ENCODE results near the gene MTG2. TPM values are rescaled to one million over a fixed set of nuclear protein-coding genes. Genes with fewer than 3 reads are reported as not detected.

Gene MTG2
- total and polyA plus RNA-seq, 10 of the 15 experiments (the other 5 are each of a cell fraction or from before 2014, with no cell fraction given) = 6.2 to 52.4 (median 34.3) TPM

- in situ Hi-C loops (cut with MboI) = no loop called here
These were observed 12.2 kb downstream of the MTG2 start for GRCh38 chr20:62195075-62195405.

More at GRCh38 chr20:62195075-62195405, 12.2 kb downstream of the MTG2 start:
- ChIA-PET CTCF (interaction anchor here (0.8 kb wide), 1 partner anchor 184 kb away, joined by 3 read pairs; no protein-coding TSS in a partner anchor), RAD21 (ENCODE audit: unreplicated experiment) (no interaction called here), POLR2A (no interaction called here), SMC1A (ENCODE audit: uncharacterized antibody, unreplicated experiment) (no interaction called here)
- no peaks in the 10 kb centered on the region for H3K27me3 ChIP-seq (replicated peaks in 1 of 2; ENCODE audit: control insufficient read depth in 2 of 2, insufficient read depth in 2 of 2, low read length in 1 of 2)
- BruUV-seq (replicated peaks) = no TSS peak
- no peaks in the 10 kb centered on the region for H3K79me2 ChIP-seq (ENCODE audit: control insufficient read depth, insufficient read depth, low read length)
- no peak overlapping the region for H3K27ac ChIP-seq (ENCODE audit: control insufficient read depth, insufficient read depth)
- DNase-seq (ENCODE audit: low read depth, low spot score) = no peak
- no peak for FAIRE-seq
- no peak overlapping the region for H3K9ac ChIP-seq (ENCODE audit: control insufficient read depth, insufficient read depth, low read length)
- TF ChIP-seq, protein P1, sequence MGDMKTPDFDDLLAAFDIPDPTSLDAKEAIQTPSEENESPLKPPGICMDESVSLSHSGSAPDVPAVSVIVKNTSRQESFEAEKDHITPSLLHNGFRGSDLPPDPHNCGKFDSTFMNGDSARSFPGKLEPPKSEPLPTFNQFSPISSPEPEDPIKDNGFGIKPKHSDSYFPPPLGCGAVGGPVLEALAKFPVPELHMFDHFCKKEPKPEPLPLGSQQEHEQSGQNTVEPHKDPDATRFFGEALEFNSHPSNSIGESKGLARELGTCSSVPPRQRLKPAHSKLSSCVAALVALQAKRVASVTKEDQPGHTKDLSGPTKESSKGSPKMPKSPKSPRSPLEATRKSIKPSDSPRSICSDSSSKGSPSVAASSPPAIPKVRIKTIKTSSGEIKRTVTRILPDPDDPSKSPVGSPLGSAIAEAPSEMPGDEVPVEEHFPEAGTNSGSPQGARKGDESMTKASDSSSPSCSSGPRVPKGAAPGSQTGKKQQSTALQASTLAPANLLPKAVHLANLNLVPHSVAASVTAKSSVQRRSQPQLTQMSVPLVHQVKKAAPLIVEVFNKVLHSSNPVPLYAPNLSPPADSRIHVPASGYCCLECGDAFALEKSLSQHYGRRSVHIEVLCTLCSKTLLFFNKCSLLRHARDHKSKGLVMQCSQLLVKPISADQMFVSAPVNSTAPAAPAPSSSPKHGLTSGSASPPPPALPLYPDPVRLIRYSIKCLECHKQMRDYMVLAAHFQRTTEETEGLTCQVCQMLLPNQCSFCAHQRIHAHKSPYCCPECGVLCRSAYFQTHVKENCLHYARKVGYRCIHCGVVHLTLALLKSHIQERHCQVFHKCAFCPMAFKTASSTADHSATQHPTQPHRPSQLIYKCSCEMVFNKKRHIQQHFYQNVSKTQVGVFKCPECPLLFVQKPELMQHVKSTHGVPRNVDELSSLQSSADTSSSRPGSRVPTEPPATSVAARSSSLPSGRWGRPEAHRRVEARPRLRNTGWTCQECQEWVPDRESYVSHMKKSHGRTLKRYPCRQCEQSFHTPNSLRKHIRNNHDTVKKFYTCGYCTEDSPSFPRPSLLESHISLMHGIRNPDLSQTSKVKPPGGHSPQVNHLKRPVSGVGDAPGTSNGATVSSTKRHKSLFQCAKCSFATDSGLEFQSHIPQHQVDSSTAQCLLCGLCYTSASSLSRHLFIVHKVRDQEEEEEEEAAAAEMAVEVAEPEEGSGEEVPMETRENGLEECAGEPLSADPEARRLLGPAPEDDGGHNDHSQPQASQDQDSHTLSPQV (IDR thresholded peaks at IDR 0.05) = no peak
- no peaks in the 10 kb centered on the region for H3K9me3 ChIP-seq (replicated peaks; ENCODE audit: control insufficient read depth, insufficient read depth, low read length)
- H3K4me3 ChIP-seq = no peak overlapping the region
- no peak overlapping the region for H3K4me2 ChIP-seq (ENCODE audit: control insufficient read depth, insufficient read depth)
- peaks cover 5% of the 10 kb centered on the region; the same call in 1 of the 2 replicates for H3K4me1 ChIP-seq (ENCODE audit: control insufficient read depth, insufficient read depth, low read length)
- no peak overlapping the region for H2AFZ ChIP-seq (ENCODE audit: control insufficient read depth, low read depth, low read length)
- intact Hi-C loops (cut with micrococcal nuclease; ENCODE audit: unreplicated experiment) = no loop called here
- H3K36me3 ChIP-seq (ENCODE audit: control insufficient read depth in 2 of 2, insufficient read depth in 2 of 2, low read length in 1 of 2) = peaks cover 14 to 16% of the 10 kb centered on the region in 2 experiments; a peak in 3 of 4 replicates
- 4% methylated on average over 8 of the region's 8 CpGs for WGBS (ENCODE audit: insufficient coverage, insufficient replicate concordance, low lambda C conversion rate, missing lambda C conversion rate)
- H4K20me1 ChIP-seq (ENCODE audit: control insufficient read depth, insufficient read depth) = no peaks in the 10 kb centered on the region
- peak; percentile 31 for ATAC-seq

All from GM12878 (cell line).